Tibial nerve (tissue), 4 donors: ENCODE data around the gene GSN. TPM values are rescaled to one million over a fixed set of nuclear protein-coding genes. Genes with fewer than 3 reads are reported as not detected.

Experiments
- DNase-seq, 2 donors: peaks; one replicate each; pipeline ENCODE4 v3.0.0-alpha.2; 2019; ENCODE audit warnings: low spot score in 2 of 2
- H3K27ac ChIP-seq, 4 donors: fragments of 200-600 bp; sonication (generic) in 3 of 4; one replicate each; pipeline ENCODE4 v1.5.1; 2017 to 2019; ENCODE audit warnings: mild to moderate bottlenecking in 1 of 4
- H3K27me3 ChIP-seq, 2 donors: fragments of 200-600 bp; sonication (generic) in 1 of 2; one replicate each; pipeline versions ENCODE4 v1.5.1 to v1.6.0; 2017 to 2019
- H3K36me3 ChIP-seq, 3 donors: fragments of 200-600 bp; sonication (generic); one replicate each; pipeline ENCODE4 v1.5.1; 2018 to 2019
- H3K4me1 ChIP-seq, 4 donors: fragments of 200-600 bp; sonication (generic) in 3 of 4; one replicate each; pipeline ENCODE4 v1.5.1; 2017 to 2019
- H3K4me3 ChIP-seq, 4 donors: fragments of 200-600 bp; sonication (generic) in 3 of 4; one replicate each; pipeline ENCODE4 v1.5.1; 2017 to 2019; ENCODE audit warnings: mild to moderate bottlenecking in 1 of 4, moderate library complexity in 1 of 4
- H3K9me3 ChIP-seq, 4 donors: fragments of 200-600 bp; sonication (generic) in 3 of 4; one replicate each; pipeline ENCODE4 v1.5.1; 2017 to 2019
- EP300 ChIP-seq, 2 donors: sonication (generic); formaldehyde crosslinking; IDR thresholded peaks; one replicate each; pipeline ENCODE4 v1.6.1; 2017; ENCODE audit warnings: antibody characterized with exemption in 2 of 2, mild to moderate bottlenecking in 1 of 2
- POLR2A ChIP-seq, 2 donors: fragments of 450-650 bp; IDR thresholded peaks; one replicate each; pipeline ENCODE4 v1.6.1; 2017; ENCODE audit warnings: antibody characterized with exemption in 2 of 2, mild to moderate bottlenecking in 2 of 2, moderate library complexity in 2 of 2
- WGBS, 2 donors: methylation state at CpG; one replicate each; pipeline ENCODE4 v1.1.5; 2018; 5-methylcytosine and 5-hydroxymethylcytosine counted together
- total RNA-seq, 4 donors: library from RNA; depleted of rRNA; stranded (reverse); fragments of >200 nt; gene quantifications; one replicate each; pipeline ENCODE4 v1.1.0, GENCODE V29; 2016
- TF ChIP-seq, protein P1 (sequence below), 5 experiments: fragments of 200-600 bp in 3 of 5; fragments of 450-650 bp in 2 of 5; sonication (generic) in 3 of 5; IDR thresholded peaks; one replicate each; pipeline ENCODE4 v1.5.1; 2016 to 2019; ENCODE audit warnings: antibody characterized with exemption in 5 of 5, mild to moderate bottlenecking in 3 of 5, moderate library complexity in 2 of 5

GSN gene
- total RNA-seq, 4 donors from 2014 or later = 1,899 to 6,678 (median 4,539) TPM

DNA sequence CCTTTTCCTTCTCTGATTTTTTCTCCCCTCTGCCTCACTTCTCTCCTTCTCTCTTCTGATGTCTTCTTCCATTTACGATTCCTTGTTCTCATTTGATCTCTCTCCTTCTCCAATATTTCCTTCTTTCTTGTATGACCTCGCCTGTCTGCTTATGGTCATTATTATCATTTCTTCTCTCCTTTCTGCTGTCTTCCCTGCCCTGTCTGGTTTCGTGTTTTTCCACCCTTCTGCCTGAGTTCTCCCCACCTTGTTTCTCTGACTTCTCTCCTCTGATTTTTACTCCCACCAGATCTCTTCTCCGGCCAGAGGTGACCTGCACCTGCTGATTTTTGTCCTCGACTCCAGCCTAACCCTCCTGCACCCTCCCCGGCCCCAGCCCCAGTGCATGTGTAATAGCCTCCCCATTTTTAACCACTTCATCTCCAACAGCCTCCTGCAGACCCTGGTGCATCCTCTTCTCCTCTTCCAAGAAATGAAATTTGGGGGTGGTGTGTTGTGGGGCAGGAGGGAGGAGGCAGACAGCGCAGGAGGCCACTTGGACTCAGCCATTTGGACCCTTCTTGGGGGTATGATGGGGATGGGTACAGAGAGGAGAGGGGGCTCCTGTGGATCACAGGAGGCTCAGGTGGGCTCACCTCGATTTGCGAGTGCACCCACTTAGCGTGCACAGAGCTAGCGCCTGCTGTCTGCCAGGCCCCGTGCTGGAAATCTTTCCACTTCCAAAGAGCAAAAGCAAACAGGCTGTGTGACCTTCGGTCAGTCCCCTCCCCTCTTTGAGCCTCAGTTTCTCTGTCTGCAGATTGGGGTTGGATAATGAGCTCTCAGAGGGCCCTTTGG, 32.5 kb downstream of the GSN start:
- H3K27me3 ChIP-seq = no peaks in the 10 kb centered on the region
- no peaks in the 10 kb centered on the region for H3K9me3 ChIP-seq
- peak overlapping the region; percentile 60 to 74 (median 67) for H3K4me3 ChIP-seq
- WGBS, 2 donors = 49 to 52% methylated on average over 13 of the region's 13 CpGs
- peak in 1 of 2 donors; percentile 1 for TF ChIP-seq EP300 (IDR thresholded peaks at IDR 0.05)
- TF ChIP-seq, protein P1, sequence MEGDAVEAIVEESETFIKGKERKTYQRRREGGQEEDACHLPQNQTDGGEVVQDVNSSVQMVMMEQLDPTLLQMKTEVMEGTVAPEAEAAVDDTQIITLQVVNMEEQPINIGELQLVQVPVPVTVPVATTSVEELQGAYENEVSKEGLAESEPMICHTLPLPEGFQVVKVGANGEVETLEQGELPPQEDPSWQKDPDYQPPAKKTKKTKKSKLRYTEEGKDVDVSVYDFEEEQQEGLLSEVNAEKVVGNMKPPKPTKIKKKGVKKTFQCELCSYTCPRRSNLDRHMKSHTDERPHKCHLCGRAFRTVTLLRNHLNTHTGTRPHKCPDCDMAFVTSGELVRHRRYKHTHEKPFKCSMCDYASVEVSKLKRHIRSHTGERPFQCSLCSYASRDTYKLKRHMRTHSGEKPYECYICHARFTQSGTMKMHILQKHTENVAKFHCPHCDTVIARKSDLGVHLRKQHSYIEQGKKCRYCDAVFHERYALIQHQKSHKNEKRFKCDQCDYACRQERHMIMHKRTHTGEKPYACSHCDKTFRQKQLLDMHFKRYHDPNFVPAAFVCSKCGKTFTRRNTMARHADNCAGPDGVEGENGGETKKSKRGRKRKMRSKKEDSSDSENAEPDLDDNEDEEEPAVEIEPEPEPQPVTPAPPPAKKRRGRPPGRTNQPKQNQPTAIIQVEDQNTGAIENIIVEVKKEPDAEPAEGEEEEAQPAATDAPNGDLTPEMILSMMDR (IDR thresholded peaks at IDR 0.05) = no peak
- no peak for TF ChIP-seq POLR2A (IDR thresholded peaks at IDR 0.05)
- peak in 1 of 2 donors; percentile 11 for DNase-seq
- peaks cover 11 to 92% (median 80%) of the 10 kb centered on the region in 4 donors for H3K4me1 ChIP-seq
- peaks cover 12 to 40% (median 29%) of the 10 kb centered on the region in 3 donors for H3K36me3 ChIP-seq
- peak overlapping the region; percentile 87 to 99 (median 96) for H3K27ac ChIP-seq

DNA sequence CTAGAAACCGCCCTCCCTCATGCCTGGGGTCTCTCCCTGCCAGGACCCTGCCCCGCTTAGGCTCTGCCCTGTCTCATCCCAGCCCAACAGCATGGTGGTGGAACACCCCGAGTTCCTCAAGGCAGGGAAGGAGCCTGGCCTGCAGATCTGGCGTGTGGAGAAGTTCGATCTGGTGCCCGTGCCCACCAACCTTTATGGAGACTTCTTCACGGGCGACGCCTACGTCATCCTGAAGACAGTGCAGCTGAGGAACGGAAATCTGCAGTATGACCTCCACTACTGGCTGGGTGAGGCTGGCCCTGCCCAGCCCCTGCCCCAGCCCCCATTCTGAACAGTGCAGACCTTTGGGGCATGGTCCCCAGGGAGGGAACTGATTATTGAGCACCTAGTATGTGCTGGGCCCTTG, 33.9 kb downstream of the GSN start:
- TF ChIP-seq EP300 (IDR thresholded peaks at IDR 0.05) = peak in 1 of 2 donors; percentile 16
- no peak for TF ChIP-seq POLR2A (IDR thresholded peaks at IDR 0.05)
- TF ChIP-seq, protein P1 (IDR thresholded peaks at IDR 0.05) = no peak
- Histone ChIP-seq H3K4me1 (peaks cover 0 to 92% (median 72%) of the 10 kb centered on the region in 4 donors), H3K9me3 (no peaks in the 10 kb centered on the region), H3K27ac (peak overlapping the region; percentile 86 to 98 (median 90)), H3K4me3 (peak overlapping the region; percentile 60 to 74 (median 67)), H3K27me3 (no peaks in the 10 kb centered on the region), H3K36me3 (peaks cover 12 to 54% (median 37%) of the 10 kb centered on the region in 3 donors)
- 81 to 93% methylated on average over 10 to 11 of the region's 11 CpGs for WGBS, 2 donors
- peak in 1 of 2 donors; percentile 11 for DNase-seq

DNA sequence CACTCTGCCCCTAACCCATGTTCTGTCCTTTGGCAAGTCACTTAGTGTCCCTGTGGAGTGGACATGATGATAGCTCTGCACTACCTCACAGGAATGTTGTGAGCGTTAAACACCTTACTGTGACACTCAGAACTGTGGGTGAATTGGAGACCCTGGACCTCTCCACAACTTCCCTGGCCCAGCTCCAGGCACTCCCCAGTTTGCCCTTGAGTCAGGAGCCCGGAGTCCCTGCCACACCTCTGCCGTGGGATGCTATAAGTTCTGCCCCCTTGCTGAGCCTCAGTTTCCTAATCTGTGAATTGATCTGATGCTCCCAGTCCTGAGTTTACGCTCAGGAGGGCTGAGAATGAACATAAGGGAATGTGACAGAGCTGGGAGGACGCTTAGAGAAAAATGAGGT, 34.4 kb downstream of the GSN start:
- no peaks in the 10 kb centered on the region for H3K27me3 ChIP-seq
- peaks cover 12 to 58% (median 37%) of the 10 kb centered on the region in 3 donors for H3K36me3 ChIP-seq
- peak in 1 of 2 donors; percentile 11 for DNase-seq
- H3K27ac ChIP-seq = peak overlapping the region; percentile 86 to 98 (median 90)
- H3K4me1 ChIP-seq = peaks cover 0 to 92% (median 68%) of the 10 kb centered on the region in 4 donors
- TF ChIP-seq EP300 (IDR thresholded peaks at IDR 0.05) (no peak), POLR2A (IDR thresholded peaks at IDR 0.05) (no peak)
- 77 to 87% methylated on average over 4 to 5 of the region's 5 CpGs for WGBS, 2 donors
- no peaks in the 10 kb centered on the region for H3K9me3 ChIP-seq
- peak overlapping the region; percentile 60 to 74 (median 67) for H3K4me3 ChIP-seq

DNA sequence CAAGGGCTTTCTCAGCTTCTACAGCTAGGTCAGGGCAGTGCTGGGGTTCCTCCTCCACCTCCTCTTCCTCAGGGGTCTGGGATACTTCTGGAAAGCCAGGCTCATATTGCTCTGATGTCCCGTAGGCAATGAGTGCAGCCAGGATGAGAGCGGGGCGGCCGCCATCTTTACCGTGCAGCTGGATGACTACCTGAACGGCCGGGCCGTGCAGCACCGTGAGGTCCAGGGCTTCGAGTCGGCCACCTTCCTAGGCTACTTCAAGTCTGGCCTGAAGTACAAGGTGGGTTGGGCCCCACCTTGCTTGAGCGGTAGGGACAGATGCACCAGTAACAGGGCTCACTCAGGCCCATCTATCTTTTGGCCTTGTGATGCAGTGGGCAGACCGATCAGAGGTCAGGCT, 34.8 kb downstream of the GSN start:
- peak overlapping the region; percentile 86 to 98 (median 90) for H3K27ac ChIP-seq
- peak overlapping the region; percentile 5 to 74 (median 67) for H3K4me3 ChIP-seq

GRCh38 chr9:121303456-121304451, 35.8 kb downstream of the GSN start:
- Histone ChIP-seq H3K27ac (peak overlapping the region; percentile 86 to 98 (median 90)), H3K36me3 (peaks cover 12 to 72% (median 37%) of the 10 kb centered on the region in 3 donors), H3K9me3 (no peaks in the 10 kb centered on the region), H3K27me3 (no peaks in the 10 kb centered on the region), H3K4me3 (peak overlapping the region; percentile 5 to 74 (median 42)), H3K4me1 (peaks cover 0 to 91% (median 56%) of the 10 kb centered on the region in 4 donors)
- peak in 1 of 2 donors; percentile 17 for DNase-seq
- 63 to 74% methylated on average over 3 of the region's 3 CpGs for WGBS, 2 donors
- TF ChIP-seq, protein P1 (IDR thresholded peaks at IDR 0.05) = no peak
- TF ChIP-seq EP300 (IDR thresholded peaks at IDR 0.05) = no peak
- TF ChIP-seq POLR2A (IDR thresholded peaks at IDR 0.05) = no peak

More for the DNA sequence above, 34.8 kb downstream of the GSN start:
- peak in 1 of 2 donors; percentile 12 for DNase-seq
- Histone ChIP-seq H3K9me3 (no peaks in the 10 kb centered on the region), H3K27me3 (no peaks in the 10 kb centered on the region), H3K36me3 (peaks cover 12 to 63% (median 37%) of the 10 kb centered on the region in 3 donors), H3K4me1 (peaks cover 0 to 92% (median 65%) of the 10 kb centered on the region in 4 donors)
- peak in 1 of 2 donors; percentile 7 for TF ChIP-seq EP300 (IDR thresholded peaks at IDR 0.05)
- no peak for TF ChIP-seq POLR2A (IDR thresholded peaks at IDR 0.05)
- 92% methylated on average over 7 to 13 of the region's 13 CpGs for WGBS, 2 donors
